A549 (cell line): ENCODE results near the gene RPH3AL. TPM values are rescaled to one million over a fixed set of nuclear protein-coding genes. Genes with fewer than 3 reads are reported as not detected.
A peak's percentile ranks its signal among the peaks of the same experiment; 100 is the strongest.
"Not testable (repeated sequence)": the region's sequence is repeated elsewhere in the genome, so short reads cannot be mapped to it uniquely, and the experiment has no call there.

ENCODE experiments used
- ATAC-seq, 2 experiments: fragments of 200-7000 bp in 1 of 2; fragments of >200 bp in 1 of 2; cut with Nextera tagmentation in 1 of 2; cut with Tn5 transposase in 1 of 2; 3 replicates each; pipeline versions ENCODE4 v1.8.0 to v1.9.1; 2018 to 2020; ENCODE audit warnings: mild to moderate bottlenecking in 1 of 2, moderate library complexity in 1 of 2
- CTCF ChIA-PET: fragments of 300-600 bp; sonication (Branson Sonifier 250); formaldehyde crosslinking; extraction: SDS; loops from one replicate; lab custom pipeline; 2021; ENCODE audit warnings: antibody characterized with exemption, inconsistent platforms; lab: Yijun Ruan, JAX
- POLR2A ChIA-PET: fragments of 350-600 bp; formaldehyde crosslinking; extraction: SDS; loops from one replicate; lab custom pipeline; 2021; ENCODE audit warnings: antibody characterized with exemption, inconsistent platforms; lab: Yijun Ruan, JAX
- DNase-seq, 2 experiments: peaks; one replicate each; pipeline versions ENCODE4 v3.0.0 to v3.0.0-alpha.2; 2011 to 2016; ENCODE audit warnings: low read depth in 1 of 2, low spot score in 1 of 2
- FAIRE-seq: peaks from 2 replicates; lab custom pipeline; 2011; peaks lifted over from hg19 to GRCh38; lab: Jason Lieb, UNC
- H3K27ac ChIP-seq, 2 experiments: fragments of >200 bp; sonication (Bioruptor Twin); formaldehyde crosslinking; 3 replicates each; pipeline ENCODE4 v1.5.1; 2016 to 2017
- H3K4me1 ChIP-seq: fragments of >200 bp; sonication (Bioruptor Twin); formaldehyde crosslinking; 3 replicates; pipeline ENCODE4 v1.6.1; 2016
- H3K4me2 ChIP-seq: fragments of >200 bp; sonication (Bioruptor Twin); formaldehyde crosslinking; 3 replicates; pipeline ENCODE4 v1.6.1; 2016
- H3K4me3 ChIP-seq: fragments of >200 bp; sonication (Bioruptor Twin); formaldehyde crosslinking; 3 replicates; pipeline ENCODE4 v1.5.1; 2016
- H3K9me3 ChIP-seq: fragments of >200 bp; sonication (Bioruptor Twin); formaldehyde crosslinking; 3 replicates; pipeline ENCODE4 v1.6.1; 2016
- HEYL ChIP-seq: fragments of 250-450 bp; sonication (Bioruptor Pico); IDR thresholded peaks from 2 replicates; pipeline ENCODE4 v1.8.0; 2021; ENCODE audit warnings: mild to moderate bottlenecking, moderate library complexity
- HOXB5 ChIP-seq: fragments of 250-450 bp; sonication (Bioruptor Pico); IDR thresholded peaks from 2 replicates; pipeline ENCODE4 v1.5.0; 2020; ENCODE audit warnings: mild to moderate bottlenecking, moderate library complexity
- JUNB ChIP-seq: fragments of >200 bp; sonication (Bioruptor Twin); formaldehyde crosslinking; IDR thresholded peaks from 2 replicates; pipeline ENCODE4 v1.6.1; 2016
- KDM1A ChIP-seq: fragments of 200-600 bp; sonication (generic); IDR thresholded peaks from 2 replicates; pipeline ENCODE4 v1.6.1; 2016; ENCODE audit warnings: low read depth, mild to moderate bottlenecking
- MAFK ChIP-seq: fragments of 450-650 bp; IDR thresholded peaks from 2 replicates; pipeline ENCODE4 v1.6.1; 2014; ENCODE audit not compliant: partially characterized antibody
- MAX ChIP-seq: IDR thresholded peaks from 2 replicates; pipeline ENCODE4 v1.6.1; 2012
- MYC ChIP-seq: IDR thresholded peaks from 2 replicates; pipeline ENCODE4 v1.6.1; 2012; ENCODE audit warnings: mild to moderate bottlenecking, inconsistent platforms, low read length, improper control_type of control experiment, borderline replicate concordance
- NFE2L2 ChIP-seq: fragments of 150-350 bp; conservative IDR thresholded peaks from 2 replicates; pipeline ENCODE4 v1.6.1; 2014; ENCODE audit warnings: low read length
- NPAS2 ChIP-seq: fragments of 250-450 bp; sonication (Bioruptor Pico); IDR thresholded peaks from 2 replicates; pipeline ENCODE4 v1.8.0; 2022; ENCODE audit warnings: mild to moderate bottlenecking, moderate library complexity, borderline replicate concordance
- NR3C1 ChIP-seq: fragments of >200 bp; sonication (Bioruptor Twin); formaldehyde crosslinking; IDR thresholded peaks from 3 replicates; pipeline ENCODE4 v1.6.1; 2017
- PBX3 ChIP-seq: IDR thresholded peaks from 2 replicates; pipeline ENCODE4 v1.6.1; 2012
- PHF8 ChIP-seq: fragments of 200-600 bp; sonication (generic); IDR thresholded peaks from 2 replicates; pipeline ENCODE4 v1.6.1; 2016; ENCODE audit warnings: low read depth, mild to moderate bottlenecking, antibody characterized with exemption, moderate library complexity, borderline replicate concordance
- POLR2AphosphoS2 ChIP-seq: conservative IDR thresholded peaks from 2 replicates; pipeline ENCODE4 v1.6.1; 2012; ENCODE audit warnings: low read length, improper control_type of control experiment, inconsistent platforms
- REST ChIP-seq: fragments of 200-600 bp; sonication (generic); IDR thresholded peaks from 2 replicates; pipeline ENCODE4 v1.6.1; 2016; ENCODE audit warnings: antibody characterized with exemption, mild to moderate bottlenecking, moderate library complexity
- RFX5 ChIP-seq: fragments of 450-650 bp; IDR thresholded peaks from 2 replicates; pipeline ENCODE4 v1.7.1; 2014; ENCODE audit warnings: antibody characterized with exemption, mild to moderate bottlenecking, moderate library complexity
- TFCP2L1 ChIP-seq: fragments of 250-450 bp; sonication (Bioruptor Pico); IDR thresholded peaks from 2 replicates; pipeline ENCODE4 v1.5.0; 2021; ENCODE audit warnings: mild to moderate bottlenecking
- TP53 ChIP-seq: fragments of 250-450 bp; sonication (Bioruptor Pico); IDR thresholded peaks from 2 replicates; pipeline ENCODE4 v1.5.0; 2021; ENCODE audit warnings: mild to moderate bottlenecking, moderate library complexity
- ZC3H11A ChIP-seq: fragments of 450-650 bp; IDR thresholded peaks from 2 replicates; pipeline ENCODE4 v1.6.1; 2014; ENCODE audit warnings: antibody characterized with exemption, mild to moderate bottlenecking
- WGBS: methylation state at CpG from one replicate; pipeline ENCODE4 v1.1.6; 2017; ENCODE audit errors: missing lambda C conversion rate; 5-methylcytosine and 5-hydroxymethylcytosine counted together
- polyA plus RNA-seq, 4 experiments: library from polyadenylated mRNA; depleted of rRNA in 3 of 4; stranded (reverse); fragments of >200 nt; fragmentation: RNase III in 1 of 4; extraction: RNeasy Plus Mini Kit Qiagen cat#74134 plus additional on column Dnase treatment in 1 of 4; gene quantifications; 2 replicates in 3 of 4; 3 replicates in 1 of 4; pipeline ENCODE4 v1.2.3, GENCODE V29; 2011 to 2017

Gene RPH3AL
- polyA plus RNA-seq, 2 of the 4 experiments (the other 2 are of a cell fraction), result 23.3 to 31.1 TPM

GRCh38 chr17:216625-217024 is 136.0 kb downstream of the RPH3AL start:
- peak overlapping the region; percentile 64 to 85 for H3K27ac ChIP-seq
- DNase-seq, result no peak
- TF ChIP-seq POLR2AphosphoS2, result no peak
- TF ChIP-seq REST, result no peak
- no peak for TF ChIP-seq PHF8
- no peak for TF ChIP-seq NR3C1
- TF ChIP-seq ZC3H11A, result no peak
- TF ChIP-seq HEYL (CRISPR knock-in tag), result no peak
- TF ChIP-seq KDM1A, result no peak
- no peak for TF ChIP-seq PBX3
- no peak for TF ChIP-seq TP53 (CRISPR knock-in tag)
- TF ChIP-seq, all 56 proteins: peak for 0
- ChIA-PET CTCF (no interaction called here), POLR2A (no interaction called here)
- peaks cover 15% of the 10 kb centered on the region for H3K4me1 ChIP-seq
- H3K4me2 ChIP-seq, result peak overlapping the region; percentile 53
- H3K9me3 ChIP-seq, result no peaks in the 10 kb centered on the region
- ATAC-seq (peak; percentile 15 to 63; a peak in 5 of 6 replicates), FAIRE-seq (no peak)
- 82% methylated on average over 2 of the region's 2 CpGs for WGBS
- H3K4me3 ChIP-seq, result no peak overlapping the region

GRCh38 chr17:215563-216478 is 136.8 kb downstream of the RPH3AL start:
- Histone ChIP-seq H3K4me2 (peak overlapping the region; percentile 70), H3K4me1 (peaks cover 15% of the 10 kb centered on the region), H3K27ac (peak overlapping the region; percentile 77 to 88), H3K4me3 (peak overlapping the region; percentile 37)
- 53% methylated on average over 18 of the region's 29 CpGs for WGBS
- POLR2A ChIA-PET, H3K9me3 ChIP-seq, CTCF ChIA-PET, DNase-seq, FAIRE-seq: not testable (repeated sequence)
- ATAC-seq, result peak; percentile 69 to 81
- TF ChIP-seq MYC (0 out of 2 replicates have a peak, but pooled peaks have one; percentile 60), TFCP2L1 (CRISPR knock-in tag) (0 out of 2 replicates have a peak, but pooled peaks have one; percentile 40), MAX (peak; percentile 84)

- Histone ChIP-seq H3K4me1 (peaks cover 15% of the 10 kb centered on the region), H3K9me3 (no peaks in the 10 kb centered on the region; the same call in 2 of the 3 replicates), H3K4me3 (no peak overlapping the region; the same call in 2 of the 3 replicates), H3K27ac (peak overlapping the region; percentile 77 to 88; a peak in 5 of 6 replicates), H3K4me2 (peak overlapping the region; percentile 70)
- ATAC-seq (peak; percentile 16 to 29; a peak in 4 of 6 replicates), DNase-seq (no peak), FAIRE-seq (no peak)
- TF ChIP-seq HOXB5, result no peak
- TF ChIP-seq RFX5, result no peak
- TF ChIP-seq NFE2L2, result no peak
- TF ChIP-seq KDM1A, result no peak
- no peak for TF ChIP-seq JUNB
- TF ChIP-seq MAFK, result no peak
- TF ChIP-seq NPAS2, result no peak
- ChIA-PET CTCF (interaction anchor here (1.1 kb wide), 1 partner anchor 15 kb away, joined by 4 read pairs; no protein-coding TSS in a partner anchor), POLR2A (no interaction called here)
- WGBS, result 96% methylated on average over 10 of the region's 10 CpGs
Observed at GRCh38 chr17:214881-215331, 137.7 kb downstream of the RPH3AL start.
